Measurements from ENCODE around the gene MARCKS.
A peak's percentile ranks its signal among the peaks of the same experiment; 100 is the strongest.

DNA sequence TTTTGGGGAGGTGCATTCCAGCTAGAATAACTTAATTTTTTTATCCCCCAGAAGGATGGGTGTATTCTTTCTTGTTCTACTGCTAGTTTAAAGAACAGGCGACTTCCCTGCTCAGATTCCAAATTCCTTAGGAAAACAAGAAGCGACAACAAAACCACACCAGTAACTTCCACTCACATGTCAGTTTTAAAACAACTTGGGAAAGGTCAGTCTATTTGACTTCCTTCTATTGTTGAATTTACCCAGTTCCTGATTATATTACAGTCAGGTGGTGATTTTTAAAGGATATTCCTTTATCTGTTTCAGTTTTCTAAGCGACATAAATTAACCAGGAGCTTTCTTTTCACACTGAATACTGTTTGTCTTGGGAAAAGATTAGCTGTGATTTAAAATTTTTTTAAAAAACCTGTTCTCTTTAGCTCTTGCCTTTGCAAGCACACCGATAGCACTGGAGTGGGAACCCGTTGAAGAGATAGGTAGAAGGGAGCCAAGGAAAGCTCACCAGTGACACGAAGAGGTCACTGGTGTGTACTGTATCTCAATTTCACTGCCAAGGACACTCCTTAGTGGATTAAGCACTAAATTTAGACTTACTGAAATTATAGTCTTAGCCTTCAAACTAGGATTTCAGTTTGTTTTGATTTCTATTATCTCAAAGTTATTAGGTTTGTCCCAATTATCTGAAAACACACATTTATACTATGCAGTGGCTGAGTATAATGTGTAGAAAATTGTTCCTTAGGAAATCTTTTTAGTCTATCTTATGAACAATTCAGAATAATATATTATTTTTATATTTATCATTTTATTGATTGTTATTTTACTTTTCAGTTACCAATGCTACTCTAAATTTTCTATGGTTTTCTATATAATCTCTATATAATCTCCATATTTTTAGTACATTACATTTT lies 22.3 kb downstream of the MARCKS start:
- no peak for TF ChIP-seq SPI1 (IDR thresholded peaks at IDR 0.05; ENCODE audit: borderline replicate concordance, insufficient read depth, low read depth, low read length)
- no peak for TF ChIP-seq SUZ12 (IDR thresholded peaks at IDR 0.05; ENCODE audit: unreplicated experiment)
- no peak for TF ChIP-seq BRCA1 (IDR thresholded peaks at IDR 0.05; ENCODE audit: low read depth, low read length)
- peak; percentile 39; the same call in 1 of the 2 replicates for TF ChIP-seq YY1 (IDR thresholded peaks at IDR 0.05; ENCODE audit: low read depth, low read length)
- peak; percentile 83 to 89 (median 84) for TF ChIP-seq CTCF (IDR thresholded peaks at IDR 0.05 in 2 of 3, conservative IDR thresholded peaks at IDR 0.05 in 1 of 3; ENCODE audit: control insufficient read depth in 2 of 3, extremely low read depth in 1 of 3, insufficient read depth in 1 of 3, low read depth in 3 of 3, low read length in 3 of 3)
- no peak for TF ChIP-seq RBBP5 (conservative IDR thresholded peaks at IDR 0.05)
- TF ChIP-seq ZNF687 (IDR thresholded peaks at IDR 0.05), result no peak
- no peak for TF ChIP-seq SIX5 (IDR thresholded peaks at IDR 0.05; ENCODE audit: low read depth, low read length, severe bottlenecking)
- TF ChIP-seq RFX5 (IDR thresholded peaks at IDR 0.05; ENCODE audit: low read depth, low read length), result no peak
- no peak for TF ChIP-seq SMAD1 (IDR thresholded peaks at IDR 0.05; ENCODE audit: low read depth, partially characterized antibody)
- TF ChIP-seq POLR2A (IDR thresholded peaks at IDR 0.05; ENCODE audit: low read depth, low read length), result no peak
- no peak for TF ChIP-seq EZH2 (IDR thresholded peaks at IDR 0.05; ENCODE audit: borderline replicate concordance, control insufficient read depth, low read depth, low read length)
- TF ChIP-seq MAX (IDR thresholded peaks at IDR 0.05; ENCODE audit: low read depth, low read length), result no peak
